GM18868 (cell line): Measurements from ENCODE around the gene SSMEM1.
"Not testable (repeated sequence)": the region's sequence is repeated elsewhere in the genome, so short reads cannot be mapped to it uniquely, and the experiment has no call there.

ENCODE experiments used
- ATAC-seq: cut with Tn5 transposase; IDR thresholded peaks from one replicate; pipeline ENCODE4 v1.9.1; 2021; ENCODE audit warnings: mild to moderate bottlenecking, moderate library complexity; ENCODE audit not compliant: unreplicated experiment

The SSMEM1 gene

GRCh38 chr7:130243486-130243885 is 35.8 kb downstream of the SSMEM1 start:
- ATAC-seq = not testable (repeated sequence)

GRCh38 chr7:130246491-130246890 is 38.8 kb downstream of the SSMEM1 start:
- ATAC-seq = not testable (repeated sequence)

GRCh38 chr7:130248842-130249241 is 41.2 kb downstream of the SSMEM1 start:
- not testable (repeated sequence) for ATAC-seq

- ATAC-seq = not testable (repeated sequence)
These were observed 42.0 kb downstream of the SSMEM1 start for GRCh38 chr7:130249626-130250025.

- ATAC-seq = no peak
These were observed 46.9 kb downstream of the SSMEM1 start for GRCh38 chr7:130254555-130254954.

- no peak for ATAC-seq
These were observed 49.0 kb downstream of the SSMEM1 start for GRCh38 chr7:130256704-130257103.

- no peak for ATAC-seq
These were observed 50.9 kb downstream of the SSMEM1 start for GRCh38 chr7:130258494-130259078.

- no peak for ATAC-seq
These were observed 54.8 kb downstream of the SSMEM1 start for GRCh38 chr7:130262448-130262847.

GRCh38 chr7:130263130-130263529 is 55.5 kb downstream of the SSMEM1 start:
- no peak for ATAC-seq
